ENCODE data around the gene CFAP92.

DNA sequence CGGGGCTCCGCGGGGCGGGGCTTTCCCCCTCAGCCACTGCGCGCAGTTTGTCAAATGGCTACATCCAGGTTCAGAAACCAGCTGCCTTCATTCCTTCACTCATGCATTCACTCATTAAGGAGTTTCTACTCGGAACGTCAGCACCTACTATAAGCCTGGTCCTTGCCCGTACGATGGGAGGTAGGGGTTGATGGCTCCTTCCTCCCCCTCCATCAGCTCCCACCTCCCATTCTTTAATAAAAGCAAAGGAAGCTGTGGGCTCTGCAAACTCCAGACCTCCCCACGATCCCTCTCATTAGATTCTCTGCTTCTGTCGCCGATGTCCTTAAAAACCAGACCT lies 267 bp upstream of the CFAP92 start:
- TF ChIP-seq, protein P1, sequence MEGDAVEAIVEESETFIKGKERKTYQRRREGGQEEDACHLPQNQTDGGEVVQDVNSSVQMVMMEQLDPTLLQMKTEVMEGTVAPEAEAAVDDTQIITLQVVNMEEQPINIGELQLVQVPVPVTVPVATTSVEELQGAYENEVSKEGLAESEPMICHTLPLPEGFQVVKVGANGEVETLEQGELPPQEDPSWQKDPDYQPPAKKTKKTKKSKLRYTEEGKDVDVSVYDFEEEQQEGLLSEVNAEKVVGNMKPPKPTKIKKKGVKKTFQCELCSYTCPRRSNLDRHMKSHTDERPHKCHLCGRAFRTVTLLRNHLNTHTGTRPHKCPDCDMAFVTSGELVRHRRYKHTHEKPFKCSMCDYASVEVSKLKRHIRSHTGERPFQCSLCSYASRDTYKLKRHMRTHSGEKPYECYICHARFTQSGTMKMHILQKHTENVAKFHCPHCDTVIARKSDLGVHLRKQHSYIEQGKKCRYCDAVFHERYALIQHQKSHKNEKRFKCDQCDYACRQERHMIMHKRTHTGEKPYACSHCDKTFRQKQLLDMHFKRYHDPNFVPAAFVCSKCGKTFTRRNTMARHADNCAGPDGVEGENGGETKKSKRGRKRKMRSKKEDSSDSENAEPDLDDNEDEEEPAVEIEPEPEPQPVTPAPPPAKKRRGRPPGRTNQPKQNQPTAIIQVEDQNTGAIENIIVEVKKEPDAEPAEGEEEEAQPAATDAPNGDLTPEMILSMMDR (IDR thresholded peaks at IDR 0.05), result no peak
- TF ChIP-seq POLR2A (IDR thresholded peaks at IDR 0.05), result no peak

Data from Peyer's patch (tissue), 4 donors.